H9 (cell line): ENCODE data around the gene RAB40AL. TPM values are rescaled to one million over a fixed set of nuclear protein-coding genes. Genes with fewer than 3 reads are reported as not detected.

Experiments used
- DNase-seq: peaks from one replicate; pipeline ENCODE4 v3.0.0-alpha.2; 2017
- H2AFZ ChIP-seq: one replicate; pipeline ENCODE4 v1.6.1; 2013; ENCODE audit warnings: mild to moderate bottlenecking, low read length, control low read depth, moderate library complexity
- H2AK5ac ChIP-seq: 2 replicates; pipeline ENCODE4 v1.6.1; 2013; ENCODE audit warnings: low read length, control low read depth, mixed read lengths; ENCODE audit not compliant: insufficient read length
- H2BK120ac ChIP-seq: one replicate; pipeline ENCODE4 v1.6.1; 2013; ENCODE audit warnings: low read depth, mild to moderate bottlenecking, low read length, control low read depth, inconsistent platforms; ENCODE audit not compliant: poor library complexity, severe bottlenecking
- H2BK12ac ChIP-seq: 2 replicates; pipeline ENCODE4 v1.6.1; 2013; ENCODE audit warnings: low read length, control low read depth, mixed read lengths, low read depth; ENCODE audit not compliant: insufficient read length
- H2BK15ac ChIP-seq: 2 replicates; pipeline ENCODE4 v1.6.1; 2013; ENCODE audit warnings: low read depth, low read length, control low read depth
- H2BK20ac ChIP-seq: one replicate; pipeline ENCODE4 v1.6.1; 2013; ENCODE audit warnings: low read depth, mild to moderate bottlenecking, low read length, control low read depth, inconsistent platforms; ENCODE audit not compliant: poor library complexity, severe bottlenecking
- H2BK5ac ChIP-seq: 2 replicates; pipeline ENCODE4 v1.6.1; 2013; ENCODE audit warnings: low read length, control low read depth, mixed read lengths; ENCODE audit not compliant: insufficient read length
- H3K14ac ChIP-seq: 2 replicates; pipeline ENCODE4 v1.6.1; 2013; ENCODE audit warnings: low read length, control low read depth; ENCODE audit not compliant: insufficient read depth
- H3K18ac ChIP-seq: 2 replicates; pipeline ENCODE4 v1.6.1; 2013; ENCODE audit warnings: low read depth, mild to moderate bottlenecking, mixed read lengths, low read length, control low read depth; ENCODE audit not compliant: insufficient read length
- H3K23ac ChIP-seq: 2 replicates; pipeline ENCODE4 v1.6.1; 2013; ENCODE audit warnings: low read length, control low read depth, mixed read lengths, low read depth; ENCODE audit not compliant: insufficient read length
- H3K23me2 ChIP-seq: 2 replicates; pipeline ENCODE4 v1.6.1; 2013; ENCODE audit warnings: low read depth, mild to moderate bottlenecking, mixed read lengths, low read length, control low read depth; ENCODE audit not compliant: insufficient read length, poor library complexity, severe bottlenecking
- H3K27ac ChIP-seq: 2 replicates; pipeline ENCODE4 v1.5.1; 2013; ENCODE audit warnings: low read length, control low read depth, mixed read lengths, low read depth; ENCODE audit not compliant: insufficient read length
- H3K27me3 ChIP-seq: 2 replicates; pipeline ENCODE4 v1.6.1; 2013; ENCODE audit warnings: low read length, control low read depth, inconsistent platforms; ENCODE audit not compliant: insufficient read depth
- H3K4ac ChIP-seq: 2 replicates; pipeline ENCODE4 v1.6.1; 2013; ENCODE audit warnings: low read depth, mild to moderate bottlenecking, control low read depth, inconsistent platforms, low read length, moderate library complexity
- H3K4me1 ChIP-seq: 2 replicates; pipeline ENCODE4 v1.6.1; 2013; ENCODE audit warnings: low read length, control low read depth, inconsistent platforms; ENCODE audit not compliant: insufficient read depth
- H3K4me2 ChIP-seq: 2 replicates; pipeline ENCODE4 v1.6.1; 2013; ENCODE audit warnings: low read length, control low read depth, mixed read lengths; ENCODE audit not compliant: insufficient read length, insufficient read depth
- H3K56ac ChIP-seq: 2 replicates; pipeline ENCODE4 v1.6.1; 2013; ENCODE audit warnings: low read depth, mild to moderate bottlenecking, mixed read lengths, low read length, control low read depth; ENCODE audit not compliant: insufficient read length
- H3K79me1 ChIP-seq: 2 replicates; pipeline ENCODE4 v1.6.1; 2013; ENCODE audit warnings: low read depth, mild to moderate bottlenecking, moderate library complexity, low read length, control low read depth, inconsistent platforms; ENCODE audit not compliant: insufficient read depth, poor library complexity, severe bottlenecking
- H3K79me2 ChIP-seq: 2 replicates; pipeline ENCODE4 v1.6.1; 2013; ENCODE audit warnings: low read length, control low read depth, inconsistent platforms; ENCODE audit not compliant: insufficient read depth
- H3K9ac ChIP-seq: 2 replicates; pipeline ENCODE4 v1.6.1; 2013; ENCODE audit warnings: low read length, control low read depth, mixed read lengths; ENCODE audit not compliant: insufficient read length; ENCODE audit errors: extremely low read depth
- H3K9me3 ChIP-seq: one replicate; pipeline ENCODE4 v1.6.1; 2013; ENCODE audit warnings: low read depth, low read length, inconsistent platforms; ENCODE audit not compliant: control insufficient read depth
- H3T11ph ChIP-seq: one replicate; pipeline ENCODE4 v1.6.1; 2013; ENCODE audit warnings: mild to moderate bottlenecking, low read length, control low read depth, inconsistent platforms
- H4K20me1 ChIP-seq: one replicate; pipeline ENCODE4 v1.6.1; 2013; ENCODE audit not compliant: control insufficient read depth, insufficient read length, insufficient read depth
- H4K5ac ChIP-seq: 2 replicates; pipeline ENCODE4 v1.6.1; 2013; ENCODE audit warnings: low read depth, mild to moderate bottlenecking, mixed read lengths, low read length, control low read depth; ENCODE audit not compliant: insufficient read length
- H4K8ac ChIP-seq: replicated peaks from 2 replicates; pipeline ENCODE4 v1.6.1; 2013; ENCODE audit warnings: low read length, control low read depth, mixed read lengths, low read depth; ENCODE audit not compliant: insufficient read length
- H4K91ac ChIP-seq: 2 replicates; pipeline ENCODE4 v1.6.1; 2013; ENCODE audit warnings: low read depth, mild to moderate bottlenecking, moderate library complexity, mixed read lengths, low read length, control low read depth; ENCODE audit not compliant: insufficient read length
- H3K27ac Mint-ChIP-seq, 3 experiments: 2 replicates in 2 of 3; 3 replicates in 1 of 3; pipeline ENCODE4 v1.8.0; 2020 to 2021; ENCODE audit warnings: mixed read lengths in 3 of 3, mild to moderate bottlenecking in 1 of 3, moderate library complexity in 1 of 3
- H3K27me3 Mint-ChIP-seq: 2 replicates; pipeline ENCODE4 v1.8.0; 2021; ENCODE audit warnings: low read depth, mild to moderate bottlenecking, moderate library complexity, mixed read lengths
- H3K36me3 Mint-ChIP-seq, 3 experiments: 2 replicates in 2 of 3; 3 replicates in 1 of 3; pipeline ENCODE4 v1.8.0; 2020 to 2021; ENCODE audit warnings: low read depth in 3 of 3, mixed read lengths in 3 of 3; ENCODE audit not compliant: insufficient read depth in 1 of 3
- H3K4me1 Mint-ChIP-seq, 2 experiments: 2 replicates each; pipeline ENCODE4 v1.8.0; 2020; ENCODE audit warnings: mixed read lengths in 2 of 2
- H3K4me3 Mint-ChIP-seq, 2 experiments: 2 replicates in 1 of 2; 3 replicates in 1 of 2; pipeline ENCODE4 v1.8.0; 2020 to 2021; ENCODE audit warnings: mild to moderate bottlenecking in 2 of 2, mixed read lengths in 2 of 2, moderate library complexity in 1 of 2
- H3K9me3 Mint-ChIP-seq, 2 experiments: 2 replicates in 1 of 2; 3 replicates in 1 of 2; pipeline ENCODE4 v1.8.0; 2020; ENCODE audit warnings: mild to moderate bottlenecking in 2 of 2, mixed read lengths in 2 of 2, moderate library complexity in 1 of 2
- CTCF ChIP-seq: fragments of 200-600 bp; sonication (generic); conservative IDR thresholded peaks from 3 replicates; pipeline ENCODE4 v1.8.0; 2021; ENCODE audit warnings: antibody characterized with exemption, mild to moderate bottlenecking
- WGBS: extraction: QIAGEN DNeasy Blood & Tissue Kit; methylation state at CpG from one replicate; pipeline ENCODE4 v1.1.7; 2013; ENCODE audit warnings: missing lambda C conversion rate, low lambda C conversion rate, mixed read lengths; ENCODE audit not compliant: insufficient read length; ENCODE audit errors: extremely low coverage; 5-methylcytosine and 5-hydroxymethylcytosine counted together
- total RNA-seq: library from RNA; stranded (reverse); gene quantifications from 2 replicates; pipeline ENCODE4 v1.2.1, GENCODE V29; 2021

The RAB40AL gene
- total RNA-seq, 1 experiment from 2014 or later = not detected

DNA sequence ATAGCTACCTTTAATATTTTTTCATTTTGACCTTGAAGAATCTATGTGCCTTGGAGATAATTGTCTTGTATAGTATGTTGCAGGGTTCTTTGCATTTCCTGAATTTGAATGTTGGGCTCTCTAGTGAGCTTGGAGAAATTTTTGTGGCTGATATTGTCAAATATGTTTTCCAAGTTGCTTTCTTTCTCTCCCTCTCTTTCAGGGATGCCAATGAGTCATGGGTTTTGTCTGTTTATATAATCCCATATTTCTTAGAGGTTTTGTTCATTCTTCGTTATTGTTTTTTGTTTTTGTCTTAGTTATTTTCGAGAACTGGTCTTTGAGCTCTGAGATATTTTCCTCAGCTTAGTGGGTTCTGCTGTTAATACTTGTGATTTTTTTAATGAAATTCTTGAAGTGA, 20.7 kb downstream of the RAB40AL start:
- peaks cover 3 to 5% of the 10 kb centered on the region in 2 experiments; a peak in 3 of 4 replicates for H3K4me1 Mint-ChIP-seq
- WGBS = no CpG with 5 or more reads among the region's 2 CpGs
- H2BK5ac ChIP-seq = no peak overlapping the region

More for the DNA sequence above, 20.7 kb downstream of the RAB40AL start:
- no peaks in the 10 kb centered on the region for H3K79me2 ChIP-seq
- no peak overlapping the region for H4K8ac ChIP-seq
- no peak overlapping the region for H2AFZ ChIP-seq
- no peak overlapping the region for H3T11ph ChIP-seq
- H3K4me1 ChIP-seq = no peaks in the 10 kb centered on the region
- no peak for DNase-seq
- H2BK12ac ChIP-seq = no peak overlapping the region
- no peak overlapping the region for H3K18ac ChIP-seq
- no peak overlapping the region for H3K4me2 ChIP-seq
- H3K27ac ChIP-seq = no peak overlapping the region
- H3K9ac ChIP-seq = no peak overlapping the region
- no peak overlapping the region for H4K91ac ChIP-seq
- H3K9me3 Mint-ChIP-seq = peaks cover 66 to 72% of the 10 kb centered on the region in 2 experiments
- no peak overlapping the region for H3K56ac ChIP-seq
- no peak overlapping the region for H3K4ac ChIP-seq
- no peaks in the 10 kb centered on the region for H4K20me1 ChIP-seq
- no peak overlapping the region for H3K23ac ChIP-seq
- no peak overlapping the region for H3K27ac Mint-ChIP-seq
- H3K36me3 Mint-ChIP-seq = no peaks in the 10 kb centered on the region; a peak in 1 of 7 replicates
- H2BK15ac ChIP-seq = no peak overlapping the region
- no peaks in the 10 kb centered on the region for H3K27me3 ChIP-seq
- H3K14ac ChIP-seq = no peak overlapping the region
- no peak overlapping the region for H2AK5ac ChIP-seq
- no peaks in the 10 kb centered on the region; the same call in 1 of the 2 replicates for H3K27me3 Mint-ChIP-seq
- no peaks in the 10 kb centered on the region for H3K79me1 ChIP-seq
- H3K23me2 ChIP-seq = no peaks in the 10 kb centered on the region
- no peak for TF ChIP-seq CTCF
- peaks cover 10% of the 10 kb centered on the region for H3K9me3 ChIP-seq
- H2BK120ac ChIP-seq = no peak overlapping the region
- H3K4me3 Mint-ChIP-seq = no peak overlapping the region
- H2BK20ac ChIP-seq = no peak overlapping the region
- H4K5ac ChIP-seq = no peak overlapping the region
